GM12873 (cell line): ENCODE data around the gene IKZF4.
A peak's percentile ranks its signal among the peaks of the same experiment; 100 is the strongest.

Experiments
- CTCF ChIP-seq: IDR thresholded peaks from 2 replicates; pipeline ENCODE4 v1.5.1; 2012; ENCODE audit warnings: low read depth, mild to moderate bottlenecking, moderate library complexity, low read length, control low read depth; ENCODE audit not compliant: insufficient read depth; ENCODE audit errors: missing control alignments

Gene IKZF4

DNA sequence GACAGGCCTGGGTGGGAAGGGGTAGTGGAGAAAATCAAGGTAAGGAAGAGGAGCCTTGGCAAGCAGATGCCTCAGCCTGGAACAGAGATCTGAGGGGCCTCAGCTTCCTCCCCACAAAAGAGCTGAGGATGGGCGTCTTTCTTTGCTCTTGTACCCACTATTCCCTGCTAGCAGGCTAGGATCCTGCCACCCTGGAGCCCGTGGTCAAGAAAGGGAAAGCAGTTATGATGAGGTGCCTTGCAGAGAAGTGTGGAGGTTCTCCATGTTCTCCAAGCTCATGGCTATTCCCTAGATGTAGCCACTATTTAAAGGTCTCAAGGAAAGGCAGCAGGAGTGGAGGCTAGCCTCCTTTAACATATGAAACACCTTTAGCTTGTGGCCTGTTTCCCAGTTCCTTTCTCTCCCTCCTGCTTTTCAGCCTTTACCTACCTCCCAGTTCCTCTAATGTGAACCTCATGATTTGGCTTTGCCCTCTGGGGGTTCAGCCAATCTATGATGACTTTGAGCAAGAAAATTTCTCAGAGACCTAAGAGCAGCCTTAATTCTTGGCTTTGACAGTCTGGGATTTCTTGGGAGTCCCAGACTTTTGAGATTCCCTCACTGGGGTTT, 1.1 kb downstream of the IKZF4 start:
- no peak for TF ChIP-seq CTCF

DNA sequence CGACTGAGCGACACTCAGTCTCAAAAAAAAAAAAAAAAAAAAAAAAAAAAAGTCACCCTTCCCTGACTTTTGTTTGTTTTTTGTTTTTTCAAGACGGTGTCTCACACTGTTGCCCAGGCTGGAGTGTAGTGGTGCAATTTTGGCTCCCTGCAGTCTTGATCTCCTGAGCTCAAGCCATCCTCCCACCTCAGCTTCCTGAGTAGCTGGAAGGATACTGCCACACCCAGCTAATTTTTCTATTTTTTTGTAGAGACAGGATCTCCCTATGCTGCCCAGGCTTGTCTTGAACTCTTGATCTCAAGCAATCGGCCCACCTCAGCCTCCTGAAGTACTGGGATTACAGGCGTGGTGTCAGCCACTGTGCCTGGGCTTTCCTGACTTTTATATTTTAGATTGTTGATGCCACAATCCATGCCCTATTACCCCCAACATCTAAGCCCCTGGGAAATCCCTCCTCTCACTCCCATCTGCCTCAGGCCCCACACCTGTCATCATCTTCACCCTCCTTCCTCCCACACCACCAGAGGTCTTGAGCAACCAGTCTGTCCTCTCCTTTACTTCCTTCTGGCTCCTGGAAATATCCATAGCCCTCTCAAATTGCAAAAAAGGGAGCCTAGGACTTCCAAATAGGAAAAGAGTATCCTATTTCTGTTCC, 7.8 kb downstream of the IKZF4 start:
- TF ChIP-seq CTCF, result no peak

DNA sequence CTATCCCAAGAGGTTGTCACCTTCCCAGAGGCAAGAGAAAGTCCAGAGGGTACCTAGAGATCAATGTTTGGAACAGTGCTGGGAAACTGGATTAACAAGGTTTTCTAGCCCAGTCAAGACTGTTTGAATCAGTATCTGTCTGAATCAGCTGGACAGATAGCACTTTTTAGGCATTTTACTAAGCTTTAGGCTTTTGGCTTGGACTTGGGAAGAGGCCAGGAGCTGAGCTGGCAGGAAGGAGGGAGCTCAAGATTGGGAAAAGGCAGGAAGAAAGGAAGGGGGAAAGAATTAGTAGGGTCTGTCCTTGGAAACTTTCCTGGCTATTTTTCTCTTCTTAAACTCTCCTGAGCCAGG, 8.3 kb downstream of the IKZF4 start:
- no peak for TF ChIP-seq CTCF

DNA sequence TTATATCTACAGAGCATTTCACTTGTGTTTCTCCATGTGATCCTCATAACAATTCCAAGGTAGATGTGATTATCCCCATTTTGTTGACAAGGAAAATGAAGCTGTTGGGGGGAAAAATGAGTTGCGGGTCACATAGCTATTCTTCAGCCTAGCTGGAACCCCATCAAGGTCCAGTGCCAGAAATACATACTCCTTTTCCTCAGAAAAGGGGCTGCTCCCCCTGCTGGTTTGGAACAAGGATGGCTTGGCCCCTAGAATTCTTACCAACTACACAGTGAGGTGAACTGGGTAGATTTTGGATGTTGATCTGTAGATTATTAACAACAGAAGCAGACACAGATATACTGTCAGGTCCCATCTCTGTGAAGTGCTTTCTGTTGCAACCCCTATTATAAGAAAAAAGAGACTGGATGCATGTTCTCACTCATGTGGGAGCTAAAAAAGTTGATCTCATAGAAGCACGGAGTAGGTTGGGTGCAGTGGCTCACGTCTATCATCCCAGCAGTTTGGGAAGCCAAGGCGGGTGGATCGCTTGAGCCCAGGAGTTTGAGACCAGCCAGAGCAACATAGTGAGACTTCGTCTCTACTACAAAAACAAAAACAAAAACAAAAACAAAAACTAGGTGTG, 8.9 kb downstream of the IKZF4 start:
- peak; percentile 75 for TF ChIP-seq CTCF

DNA sequence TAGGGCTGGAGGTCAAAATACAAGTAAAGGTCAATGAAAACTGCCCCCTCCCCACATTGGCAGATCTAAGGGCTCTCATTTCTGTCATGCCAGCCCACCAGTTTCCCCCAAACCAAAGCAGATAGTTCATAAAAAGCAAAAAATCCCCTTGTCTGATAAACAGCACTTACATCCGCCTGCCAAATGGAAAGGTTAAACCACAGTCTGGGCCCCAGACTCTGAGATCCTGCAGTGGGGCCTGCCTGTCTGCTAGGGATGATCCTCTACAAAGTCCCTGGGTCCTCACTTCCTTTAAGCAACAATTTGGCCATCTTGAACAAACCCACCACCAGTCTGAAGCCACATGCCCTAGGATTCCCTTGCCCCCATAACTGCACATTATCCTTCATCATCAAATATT, 11.1 kb downstream of the IKZF4 start:
- TF ChIP-seq CTCF, result no peak

- no peak for TF ChIP-seq CTCF
These were observed 13.9 kb downstream of the IKZF4 start for GRCh38 chr12:56034586-56035332.

GRCh38 chr12:56037161-56037560, 16.3 kb downstream of the IKZF4 start:
- no peak for TF ChIP-seq CTCF
